COLO829 (cell line): Measurements from ENCODE around the gene RSRC2.
"Not testable (repeated sequence)": the region's sequence is repeated elsewhere in the genome, so short reads cannot be mapped to it uniquely, and the experiment has no call there.

Source experiments
- DNase-seq: peaks from one replicate; pipeline ENCODE4 v3.0.0; 2012; ENCODE audit warnings: low spot score

RSRC2 gene

GRCh38 chr12:122518908-122519307 lies 7.8 kb downstream of the RSRC2 start:
- DNase-seq, result no peak

DNA sequence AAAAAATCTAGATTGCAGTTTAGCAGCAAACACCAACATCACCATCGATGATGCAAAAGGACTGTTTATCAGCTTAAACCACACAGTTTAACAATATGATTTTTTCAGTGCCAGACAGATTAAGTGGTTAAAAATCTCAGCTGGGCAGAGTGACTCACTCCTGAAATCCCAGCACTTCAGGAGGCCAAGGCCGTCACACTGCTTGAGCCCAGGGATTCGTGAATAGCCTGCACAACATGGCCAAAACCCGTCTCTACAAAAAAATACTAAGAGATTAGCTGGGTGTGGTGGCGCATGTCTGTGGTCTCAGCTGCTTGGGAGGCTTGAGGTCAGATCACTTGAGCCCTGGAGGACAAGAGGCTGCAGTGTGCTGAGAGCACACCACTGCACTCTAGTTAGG lies 8.9 kb downstream of the RSRC2 start:
- DNase-seq, result no peak

GRCh38 chr12:122516544-122517361 lies 10.0 kb downstream of the RSRC2 start:
- no peak for DNase-seq

GRCh38 chr12:122515275-122515674 lies 11.5 kb downstream of the RSRC2 start:
- no peak for DNase-seq

- no peak for DNase-seq
Observed at GRCh38 chr12:122513660-122514059, 13.1 kb downstream of the RSRC2 start.

DNA sequence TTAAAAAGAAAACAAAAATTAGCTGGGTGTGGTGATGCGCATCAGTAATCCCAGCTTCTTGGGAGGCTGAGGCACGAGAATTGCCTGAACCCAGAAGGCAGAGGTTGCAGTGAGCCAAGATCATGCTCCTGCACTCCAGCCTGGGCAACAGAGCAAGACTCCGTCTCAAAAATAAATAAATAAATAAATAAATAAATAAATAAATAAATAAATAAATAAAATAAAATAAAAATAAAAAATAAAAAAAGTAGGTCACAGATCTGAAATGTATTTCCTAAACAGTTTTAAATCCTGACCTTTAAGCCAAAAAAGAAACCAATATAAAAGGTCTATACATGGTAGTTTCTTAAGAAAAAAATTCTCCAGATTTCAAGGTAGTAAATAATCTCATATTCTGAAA lies 13.7 kb downstream of the RSRC2 start:
- DNase-seq, result not testable (repeated sequence)

GRCh38 chr12:122508163-122508562 lies 18.6 kb downstream of the RSRC2 start:
- no peak for DNase-seq

DNA sequence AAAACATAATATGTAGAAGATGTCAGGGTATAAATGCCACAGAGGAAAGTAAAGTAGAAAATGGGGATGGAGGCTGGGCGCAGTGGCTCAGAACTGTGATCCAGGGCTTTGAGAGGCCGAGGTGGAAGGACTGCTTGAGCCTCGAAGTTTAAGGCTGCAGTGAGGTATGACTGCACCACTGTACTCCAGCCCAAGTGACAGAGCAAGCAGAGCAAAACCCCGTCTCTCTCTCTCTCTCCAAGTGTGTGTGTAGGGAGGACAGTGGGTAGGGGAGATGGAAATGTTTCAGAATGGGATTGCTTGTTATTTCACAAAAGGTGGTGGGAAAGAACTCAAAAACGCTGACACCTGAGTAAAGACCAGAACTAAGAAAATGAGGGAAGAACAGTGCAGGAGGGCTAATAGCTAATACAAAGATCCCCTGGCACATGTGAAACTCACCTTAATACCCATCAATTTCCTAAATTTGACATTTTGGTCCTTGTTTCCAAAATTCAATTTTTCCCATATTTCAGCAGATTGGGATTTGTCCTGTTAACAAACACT lies 20.3 kb downstream of the RSRC2 start:
- DNase-seq, result no peak

- no peak for DNase-seq
Observed at GRCh38 chr12:122505419-122506051, 21.2 kb downstream of the RSRC2 start.

- no peak for DNase-seq
Observed at GRCh38 chr12:122503783-122504590, 22.7 kb downstream of the RSRC2 start.

DNA sequence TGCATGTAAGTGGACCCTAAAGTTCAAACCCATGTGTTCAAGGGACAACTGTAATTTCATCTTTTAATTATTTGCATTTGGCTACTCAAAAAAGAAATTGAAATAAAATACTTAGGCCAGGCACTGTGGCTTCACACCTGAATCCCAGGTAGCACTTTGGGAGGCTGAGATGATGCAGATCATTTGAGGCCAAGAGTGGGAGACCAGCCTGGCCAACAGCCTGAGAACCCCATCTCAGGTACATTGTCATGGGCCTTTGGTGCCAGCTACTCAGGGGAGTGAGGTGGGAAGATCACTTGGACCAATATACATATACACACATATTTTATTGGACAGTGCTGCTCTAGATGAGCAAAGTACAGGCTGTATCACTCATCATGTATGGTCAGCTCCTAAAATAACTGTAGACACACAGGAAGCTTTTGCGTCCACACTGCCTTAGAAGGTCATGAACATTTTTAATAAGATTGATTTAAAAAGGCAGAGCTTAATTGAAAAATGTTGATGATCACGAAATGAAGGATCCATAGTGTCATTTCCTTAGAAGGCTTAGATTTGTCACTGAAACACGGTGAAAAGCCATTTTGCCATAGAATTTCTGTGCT lies 23.5 kb downstream of the RSRC2 start:
- DNase-seq, result no peak

DNA sequence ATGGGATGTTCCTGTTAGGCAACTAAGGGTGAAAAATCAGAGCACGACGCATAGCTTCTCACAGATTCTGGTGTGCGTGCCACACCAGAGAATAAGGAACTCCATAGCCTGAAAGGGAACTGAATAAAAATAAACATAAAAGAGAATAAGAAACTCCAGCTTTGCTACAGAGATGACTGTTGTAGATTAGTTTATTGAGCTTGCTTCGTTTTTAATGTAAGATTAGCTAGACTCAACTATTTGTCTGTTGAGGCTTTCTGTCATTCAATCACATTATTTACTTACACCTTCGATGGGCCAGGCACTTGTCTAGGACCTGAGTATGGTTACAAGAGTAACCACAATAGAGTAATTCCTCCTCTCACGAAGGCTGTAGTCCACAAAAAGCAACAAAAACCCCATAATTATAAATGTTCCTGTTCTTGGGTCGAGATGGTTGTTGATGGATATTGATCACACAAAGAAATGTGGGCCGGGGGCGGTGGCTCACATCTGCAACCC lies 25.2 kb downstream of the RSRC2 start:
- no peak for DNase-seq

- DNase-seq, result peak; percentile 96
Observed at GRCh38 chr12:122500685-122501488, 25.8 kb downstream of the RSRC2 start, which contains the start of gene ZCCHC8. ZCCHC8 (minus strand) TSS chr12:122500932; CDS start chr12:122500840, 92 bp downstream.

GRCh38 chr12:122499991-122500684 lies 26.6 kb downstream of the RSRC2 start:
- DNase-seq, result peak; percentile 35

DNA sequence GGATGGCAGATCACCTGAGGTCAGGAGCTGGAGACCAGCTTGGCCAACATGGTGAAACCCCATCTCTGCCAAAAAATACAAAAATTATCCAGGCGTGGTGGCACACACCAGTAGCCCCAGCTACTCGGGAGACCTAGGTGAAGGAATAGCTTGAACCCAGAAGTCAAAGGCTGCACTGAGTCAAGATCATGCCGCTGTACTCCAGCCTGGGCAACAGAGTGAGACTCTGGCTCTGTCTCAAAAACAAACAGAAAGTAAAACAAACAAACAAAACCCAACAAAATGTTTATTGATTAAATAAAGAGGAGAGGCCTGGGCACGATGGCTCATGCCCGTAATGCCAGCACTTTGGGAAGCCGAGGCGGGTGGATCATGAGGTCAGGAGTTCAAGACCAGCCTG lies 31.5 kb downstream of the RSRC2 start:
- DNase-seq, result no peak

DNA sequence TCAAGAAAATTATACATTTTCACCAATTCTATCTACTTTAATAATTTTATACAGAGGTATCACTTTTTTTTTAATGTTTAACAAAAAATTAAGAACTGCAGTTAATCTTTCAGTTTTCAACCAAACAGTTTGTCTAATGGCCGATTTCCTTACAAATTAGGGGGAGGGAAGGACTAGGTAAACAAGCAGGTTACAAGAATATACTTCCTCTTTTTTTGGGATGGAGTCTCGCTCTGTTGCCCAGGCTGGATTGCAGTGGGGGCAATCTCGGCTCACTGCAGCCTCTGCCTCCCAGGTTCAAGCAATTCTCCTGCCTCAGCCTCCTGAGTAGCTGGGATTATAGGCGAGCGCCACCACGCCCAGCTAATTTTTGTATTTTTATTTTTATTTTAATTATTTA lies 33.5 kb downstream of the RSRC2 start:
- not testable (repeated sequence) for DNase-seq

DNA sequence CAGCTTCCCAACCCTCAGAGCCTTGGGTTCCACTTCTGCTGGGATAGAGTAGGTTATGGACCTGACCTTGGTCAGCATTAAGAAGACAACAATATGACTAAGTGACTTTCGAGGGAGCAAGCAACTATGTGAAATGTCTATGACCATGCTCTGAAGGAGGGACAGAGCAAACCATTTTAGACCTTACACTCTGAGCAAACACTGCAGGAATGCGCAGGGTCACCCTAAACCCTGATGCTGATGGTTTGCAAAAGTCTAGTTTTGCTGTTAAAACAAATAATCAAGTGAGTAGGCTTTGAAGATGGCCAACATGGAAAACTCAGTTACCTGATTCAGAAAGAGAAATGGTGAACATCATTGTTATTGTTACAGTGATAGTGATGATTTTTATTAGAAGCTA lies 34.7 kb downstream of the RSRC2 start:
- DNase-seq, result no peak

GRCh38 chr12:122489038-122489437 lies 37.7 kb downstream of the RSRC2 start:
- DNase-seq, result no peak

DNA sequence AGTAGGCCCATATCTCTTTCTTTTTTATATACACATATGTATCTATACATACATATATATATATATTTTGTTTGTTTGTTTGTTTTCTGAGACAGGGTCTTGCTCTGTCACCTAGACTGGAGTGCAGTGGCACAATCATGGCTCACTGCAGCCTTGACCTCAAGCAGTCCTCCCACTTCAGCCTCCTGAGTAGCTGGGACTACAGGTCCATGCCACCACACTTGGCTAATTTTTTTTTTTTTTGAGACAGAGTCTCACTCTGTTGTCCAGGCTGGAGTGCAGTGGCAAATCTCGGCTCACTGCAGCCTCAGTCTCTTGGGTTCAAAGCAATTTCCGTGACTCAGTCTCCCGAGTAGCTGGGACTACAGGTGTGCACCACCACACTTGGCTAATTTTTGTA lies 38.9 kb downstream of the RSRC2 start:
- not testable (repeated sequence) for DNase-seq

DNA sequence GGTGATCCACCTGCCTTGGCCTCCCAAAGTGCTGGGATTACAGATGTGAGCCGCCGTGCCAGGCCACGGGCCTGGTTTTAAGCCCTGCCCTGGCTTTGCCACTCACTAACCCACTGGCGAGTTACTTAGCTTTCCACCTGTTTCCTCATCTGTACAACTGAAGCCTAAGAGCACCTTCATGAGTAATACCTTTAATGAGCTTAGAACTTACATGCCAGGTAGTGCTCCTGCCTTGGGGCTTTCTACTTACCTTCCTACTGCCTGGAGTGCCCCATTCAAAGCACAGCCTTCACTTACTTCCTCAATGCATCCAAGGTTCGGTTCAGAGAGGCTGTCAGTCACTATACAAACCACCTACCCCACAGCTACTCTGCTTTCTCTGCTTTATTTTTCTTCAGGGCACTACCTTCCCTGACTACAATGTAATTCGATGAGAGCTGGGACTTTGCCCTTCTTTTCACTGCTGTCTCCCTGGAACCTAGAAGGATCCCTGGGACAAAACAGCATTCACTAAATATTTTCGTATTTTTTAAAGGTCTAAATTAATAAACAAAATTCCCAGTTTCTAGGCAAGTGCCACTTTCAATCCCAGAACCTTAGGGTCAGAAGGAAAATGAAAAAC lies 39.8 kb downstream of the RSRC2 start:
- no peak for DNase-seq
